ENCODE data around the gene PTPRJ. TPM values are rescaled to one million over a fixed set of nuclear protein-coding genes. Genes with fewer than 3 reads are reported as not detected.

Gene PTPRJ
- total RNA-seq, 1 donor from 2014 or later, result 7.3 TPM

DNA sequence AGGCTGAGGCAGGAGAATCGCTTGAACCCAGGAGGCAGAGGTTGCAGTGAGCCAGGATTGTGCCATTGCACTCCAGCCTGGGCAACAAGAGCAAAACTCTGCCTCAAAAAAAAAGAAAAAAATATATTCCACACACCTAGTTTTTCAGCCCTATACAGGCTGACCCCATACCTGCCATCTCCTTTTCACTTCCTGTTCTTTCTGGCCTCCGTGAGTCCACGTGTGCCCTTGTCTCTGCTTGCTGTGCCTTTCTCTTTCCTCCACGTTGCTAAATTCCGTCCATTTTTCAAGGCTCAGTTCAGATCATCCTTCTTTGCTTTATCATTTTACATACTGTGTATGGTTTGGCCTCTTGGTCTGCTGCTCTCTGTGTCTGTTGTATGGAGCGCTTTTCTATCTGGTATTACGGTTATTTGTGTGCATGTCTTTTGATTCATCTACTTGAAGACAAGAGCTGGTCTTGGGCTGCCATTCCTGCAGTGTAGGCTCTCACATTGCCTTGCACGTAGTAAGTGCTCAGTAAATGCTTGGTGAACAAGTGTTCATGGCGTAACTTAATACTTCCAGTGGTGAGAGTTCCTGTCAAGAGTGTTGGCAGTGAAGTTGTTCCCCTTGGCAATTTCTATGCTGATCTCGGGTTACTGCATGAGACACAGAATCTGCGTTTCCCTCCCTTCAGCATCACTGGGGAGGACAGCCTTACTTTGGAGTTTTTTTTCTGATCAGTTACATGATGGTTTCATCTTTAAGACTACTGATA, 57.5 kb downstream of the PTPRJ start:
- no peak for DNase-seq (ENCODE audit: low read depth, low spot score)

- no peak for DNase-seq (ENCODE audit: low read depth, low spot score)
Measured at GRCh38 chr11:48040830-48041444, 60.6 kb downstream of the PTPRJ start.

GRCh38 chr11:48041877-48042695, 61.7 kb downstream of the PTPRJ start:
- no peak for DNase-seq (ENCODE audit: low read depth, low spot score)

- no peak for DNase-seq (ENCODE audit: low read depth, low spot score)
Measured at GRCh38 chr11:48043111-48043990, 63.0 kb downstream of the PTPRJ start.

GRCh38 chr11:48043991-48044512, 63.7 kb downstream of the PTPRJ start:
- DNase-seq (ENCODE audit: low read depth, low spot score), result no peak

DNA sequence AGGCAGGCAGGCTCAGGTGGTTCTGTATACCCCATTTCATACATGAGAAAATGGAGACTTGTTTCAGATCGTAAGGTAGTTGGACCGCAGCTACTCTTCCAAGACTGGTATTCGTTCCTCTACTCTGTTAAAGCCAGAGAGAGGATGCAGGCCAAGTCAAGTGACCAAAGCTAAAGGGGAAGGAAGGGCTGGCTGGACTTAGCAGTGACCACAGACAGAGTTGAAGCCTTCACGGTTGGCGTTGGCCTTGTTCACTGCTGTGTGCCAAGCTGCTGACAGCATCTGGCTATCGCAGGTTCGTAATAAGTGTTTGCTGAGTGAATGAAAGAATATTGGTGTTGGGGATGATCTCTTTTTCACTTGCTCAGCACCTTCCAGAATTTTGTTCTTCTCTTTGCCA, 64.2 kb downstream of the PTPRJ start:
- no peak for DNase-seq (ENCODE audit: low read depth, low spot score)

GRCh38 chr11:48045536-48045935, 65.2 kb downstream of the PTPRJ start:
- no peak for DNase-seq (ENCODE audit: low read depth, low spot score)

- no peak for DNase-seq (ENCODE audit: low read depth, low spot score)
Measured at GRCh38 chr11:48047616-48048015, 67.3 kb downstream of the PTPRJ start.

GRCh38 chr11:48049036-48049435, 68.7 kb downstream of the PTPRJ start:
- no peak for DNase-seq (ENCODE audit: low read depth, low spot score)

DNA sequence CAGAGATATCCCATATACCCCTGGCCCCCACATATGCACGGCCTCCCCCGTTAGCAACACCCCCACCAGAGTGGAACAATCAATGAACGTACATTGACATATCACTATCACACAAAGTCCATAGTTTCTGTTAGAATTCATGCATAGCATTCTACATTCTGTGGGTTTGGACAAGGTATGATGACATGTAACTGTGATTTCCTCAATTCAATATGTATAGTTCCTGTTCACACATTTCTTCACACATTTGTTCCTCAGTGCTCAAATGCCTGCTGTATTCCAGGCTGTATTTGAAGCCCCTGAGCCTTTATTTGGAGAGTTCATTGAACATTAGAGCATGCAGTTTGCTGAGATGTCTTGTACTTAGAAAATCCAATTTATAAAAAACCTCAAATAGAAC, 69.9 kb downstream of the PTPRJ start:
- no peak for DNase-seq (ENCODE audit: low read depth, low spot score)

DNA sequence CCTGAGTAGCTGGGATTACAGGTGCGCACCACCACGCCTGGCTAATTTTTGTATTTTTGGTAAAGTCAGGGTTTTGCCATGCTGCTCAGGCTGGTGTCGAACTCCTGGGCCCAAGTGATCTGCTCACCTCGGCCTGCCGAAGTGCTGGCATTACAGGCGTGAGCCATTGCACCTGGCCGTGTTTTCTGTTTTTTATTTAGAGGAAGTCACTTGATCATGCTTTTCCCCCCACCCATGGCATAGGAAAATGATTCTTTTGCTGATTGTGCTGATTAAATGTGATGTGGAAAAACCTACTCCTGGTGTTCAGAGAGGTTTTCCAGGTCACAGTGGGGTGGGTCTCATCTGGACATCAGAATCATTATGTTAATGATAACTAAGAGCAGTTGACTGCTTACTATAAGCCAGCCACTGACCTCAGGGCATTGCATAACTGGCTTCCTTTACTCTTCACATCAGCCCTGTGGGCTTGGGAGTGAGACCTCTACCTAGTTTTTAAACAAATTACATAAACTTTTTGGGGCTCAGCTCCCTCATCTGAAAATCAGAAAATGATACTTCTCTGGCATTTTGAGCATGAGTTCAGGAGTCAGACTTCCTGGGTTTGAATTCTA, 71.0 kb downstream of the PTPRJ start:
- DNase-seq (ENCODE audit: low read depth, low spot score), result no peak

DNA sequence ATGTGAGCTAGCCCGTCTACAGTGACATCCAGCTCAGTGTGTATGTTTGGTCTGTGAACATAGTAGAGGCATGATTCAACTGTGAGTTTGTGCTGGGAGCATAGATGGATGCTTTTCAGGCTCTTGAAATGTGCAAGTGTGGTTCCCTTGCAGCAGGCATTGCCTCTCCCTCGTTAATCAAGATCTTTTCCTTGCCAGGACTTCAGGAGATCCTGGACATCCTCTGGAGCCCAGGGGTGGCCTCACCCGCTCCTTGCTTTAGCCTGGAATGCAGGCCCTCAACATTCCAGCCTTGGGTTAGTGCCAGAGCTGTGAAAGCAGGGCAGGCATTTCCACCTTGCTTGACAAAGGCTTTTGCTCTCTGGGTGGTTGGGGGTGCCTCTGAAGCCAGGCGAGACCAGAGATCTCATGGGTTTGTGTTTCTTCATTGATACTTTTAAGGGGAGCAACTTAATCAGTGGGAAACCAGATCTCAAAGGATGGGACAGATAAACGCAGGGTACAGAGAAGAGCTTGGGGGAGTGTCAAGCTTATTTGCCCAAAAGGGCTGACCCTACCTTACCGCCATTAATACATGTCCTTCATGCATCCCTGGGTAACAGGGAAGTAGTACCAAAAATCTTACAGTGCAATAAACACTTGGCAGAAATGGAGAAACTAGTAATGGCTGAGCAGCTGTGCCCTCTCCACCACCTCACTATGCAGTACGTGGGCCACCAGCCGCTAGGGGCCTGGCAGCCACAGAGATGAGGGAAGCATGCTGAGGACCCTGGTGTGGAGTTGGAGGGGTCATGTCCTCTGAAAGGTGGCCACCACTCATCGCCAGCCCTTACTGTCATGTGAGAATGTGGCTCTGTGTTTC, 72.1 kb downstream of the PTPRJ start:
- DNase-seq (ENCODE audit: low read depth, low spot score), result no peak

DNA sequence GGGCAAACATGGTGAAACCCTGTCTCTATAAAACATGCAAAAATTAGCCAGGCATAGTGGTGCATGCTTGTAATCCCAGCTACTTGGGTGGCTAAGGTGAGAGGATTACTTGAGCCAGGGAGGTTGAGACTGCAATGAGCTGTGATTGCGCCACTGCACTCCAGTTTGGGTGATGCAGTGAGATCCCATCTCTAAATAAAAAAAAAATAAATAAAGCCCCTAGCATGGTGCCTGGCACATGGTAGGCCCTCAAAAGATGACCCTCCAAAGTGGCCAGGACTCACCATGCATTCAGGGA, 74.6 kb downstream of the PTPRJ start:
- DNase-seq (ENCODE audit: low read depth, low spot score), result no peak

DNA sequence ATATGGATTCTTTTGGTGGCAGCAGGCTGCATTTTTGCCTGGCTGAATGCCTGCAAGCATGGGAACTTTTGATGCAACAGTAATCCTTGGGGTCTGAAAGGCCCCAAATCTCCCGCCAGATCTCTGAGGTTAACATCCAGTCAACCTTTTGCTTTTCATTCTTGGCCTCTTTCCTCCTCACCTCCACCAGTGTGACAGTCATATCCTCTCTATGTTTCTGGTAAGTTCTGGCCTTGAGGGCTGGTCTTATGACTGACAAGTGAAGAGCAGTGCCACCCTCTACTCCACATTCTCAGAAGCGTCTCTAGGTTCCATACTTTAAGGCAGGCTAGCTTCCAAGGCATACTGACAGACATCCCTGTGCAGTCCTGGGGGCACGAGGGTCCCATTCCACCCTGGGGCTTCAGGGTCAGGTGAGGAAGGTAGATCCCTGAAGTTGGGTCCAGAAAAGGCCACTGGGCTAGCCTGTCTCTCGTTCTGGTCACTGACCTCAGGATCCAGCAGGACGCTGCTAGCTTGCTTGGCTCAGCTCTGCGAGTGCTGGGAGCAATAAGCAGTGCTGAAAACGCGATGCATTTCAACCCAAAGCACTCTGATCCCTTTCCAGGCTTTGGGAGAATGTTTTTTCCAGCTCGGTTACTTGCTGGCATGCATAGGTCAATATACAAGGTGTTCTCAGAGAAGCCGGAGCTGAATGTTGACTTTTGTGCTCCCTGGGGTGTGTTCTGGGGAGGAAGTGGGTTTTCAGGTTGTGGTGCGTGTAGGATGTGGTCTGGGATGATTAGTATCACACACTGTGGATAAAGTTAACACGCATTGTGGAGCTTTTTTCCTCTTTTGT, 75.2 kb downstream of the PTPRJ start:
- DNase-seq (ENCODE audit: low read depth, low spot score), result no peak

GRCh38 chr11:48056325-48057183, 76.2 kb downstream of the PTPRJ start:
- DNase-seq (ENCODE audit: low read depth, low spot score), result no peak

GRCh38 chr11:48058064-48058463, 77.7 kb downstream of the PTPRJ start:
- no peak for DNase-seq (ENCODE audit: low read depth, low spot score)

- DNase-seq (ENCODE audit: low read depth, low spot score), result no peak
Measured at GRCh38 chr11:48058788-48059187, 78.4 kb downstream of the PTPRJ start.

GRCh38 chr11:48062649-48063048, 82.3 kb downstream of the PTPRJ start:
- no peak for DNase-seq (ENCODE audit: low read depth, low spot score)

Data from pulmonary artery endothelial cell (primary cell).